Stimulated activated CD4-positive, alpha-beta T cell treated with anti-CD3 and anti-CD28 coated beads, TNF-alpha, amount 100 ng/mL, for 1 hour (primary cell): Measurements from ENCODE around the gene PDE6C.

ENCODE experiments used
- DNase-seq, 3 donors: peaks; one replicate each; pipeline ENCODE4 v3.0.0-alpha.2; 2020; ENCODE audit warnings: low read depth in 3 of 3, low spot score in 1 of 3

Gene PDE6C

DNA sequence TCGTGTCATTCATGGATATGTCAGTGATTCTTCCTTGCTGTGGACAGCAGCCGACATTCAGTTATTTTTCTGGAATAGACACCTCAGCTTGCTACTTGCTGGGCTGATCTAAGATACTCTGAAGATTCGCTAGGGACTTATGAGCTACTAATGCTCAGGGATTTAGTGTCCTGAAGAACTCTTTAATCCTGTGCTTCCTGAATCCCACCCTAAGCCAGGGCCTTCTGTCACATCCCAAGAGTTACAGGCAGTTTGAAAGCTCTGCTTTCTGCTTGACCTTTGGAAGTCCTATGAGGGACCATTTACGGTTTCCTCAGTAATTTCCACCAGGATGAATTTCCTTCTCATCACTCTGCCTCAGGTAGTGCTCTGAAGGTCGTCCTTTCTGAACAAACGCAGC, at the start of gene PDE6C:
TSS of gene PDE6C (plus strand) at position 227 of the 400 bp plus-strand sequence. CDS start 189 bp downstream, outside the sequence.
- no peak for DNase-seq

DNA sequence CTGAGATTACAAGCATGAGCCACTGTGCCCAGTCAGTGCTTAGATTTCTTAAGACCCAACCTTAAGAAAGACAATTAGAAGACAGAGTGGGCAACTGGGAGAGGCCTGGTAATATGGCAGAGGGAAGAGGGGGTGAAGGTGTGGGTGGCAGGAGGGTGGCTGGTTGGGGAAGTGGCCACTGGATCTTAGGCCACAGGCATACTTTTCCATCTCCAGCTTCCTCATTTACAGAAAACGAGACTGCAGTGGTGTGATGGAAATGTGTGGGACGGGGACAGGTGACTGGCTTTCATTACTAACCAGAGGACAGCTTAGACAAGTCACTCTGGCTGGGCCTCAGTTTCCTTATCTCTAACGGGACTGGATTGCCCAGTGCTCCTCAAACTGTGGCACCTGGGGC, 46.9 kb upstream of the PDE6C start:
- DNase-seq: no peak

GRCh38 chr10:93566435-93567276, 45.7 kb upstream of the PDE6C start, which contains the start of gene FFAR4:
TSS of gene FFAR4 (plus strand) at chr10:93566665. CDS start at chr10:93566721, 56 bp downstream.
- no peak for DNase-seq

DNA sequence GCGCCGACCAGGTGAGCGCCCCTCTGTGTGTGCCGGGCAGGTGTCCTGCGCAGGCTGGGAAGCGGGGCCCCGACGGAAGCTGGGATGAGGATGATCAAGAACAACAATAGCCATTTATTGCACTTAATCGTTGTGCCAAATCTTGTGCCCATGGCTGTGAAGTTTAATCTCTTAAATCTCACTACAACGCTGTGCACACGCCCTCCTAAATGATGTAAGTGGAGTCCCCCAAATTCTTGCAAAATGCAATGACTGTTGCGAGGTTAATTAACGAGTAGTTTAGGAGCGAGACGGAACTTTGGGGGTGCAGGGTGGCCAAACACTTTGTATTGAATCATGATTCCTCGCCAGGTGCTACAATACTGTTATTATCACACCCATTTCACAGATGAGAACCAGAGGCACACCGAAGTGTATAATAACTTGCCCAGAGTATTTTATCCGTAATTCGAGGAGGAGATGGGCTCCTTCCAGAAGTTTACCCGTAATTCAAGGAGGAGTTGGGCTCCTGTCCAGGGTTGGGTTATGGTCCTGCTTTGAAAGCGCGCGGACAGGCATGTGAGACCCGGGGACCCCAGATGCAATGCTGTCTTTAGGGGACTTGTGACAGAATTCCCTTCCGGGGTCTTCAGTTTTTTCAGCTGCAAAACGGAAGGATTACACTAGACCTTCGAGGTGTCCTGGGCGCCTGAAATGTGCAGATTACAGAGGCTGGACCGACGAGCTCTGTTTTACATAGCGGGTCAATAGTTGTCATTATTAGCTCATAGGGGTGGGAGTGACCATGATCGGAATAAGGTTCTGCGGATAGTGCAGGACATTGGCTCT, 44.8 kb upstream of the PDE6C start:
- DNase-seq: no peak

DNA sequence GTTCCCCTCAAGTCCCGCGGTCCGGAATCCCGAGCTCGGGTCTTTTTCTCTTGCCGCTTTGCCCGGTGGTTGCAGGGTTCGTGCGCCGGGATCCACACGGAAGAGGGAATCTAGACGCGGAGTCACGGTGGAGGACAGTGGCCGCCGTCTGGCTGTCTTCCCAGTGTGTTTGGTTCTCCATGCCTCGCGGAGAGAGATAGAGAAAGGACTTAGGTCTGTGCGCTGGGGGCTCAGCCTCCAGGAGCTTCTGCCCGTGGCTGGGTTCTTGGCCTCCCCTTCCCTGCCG, 44.3 kb upstream of the PDE6C start:
- DNase-seq: no peak

- no peak for DNase-seq
These were observed 42.0 kb upstream of the PDE6C start for GRCh38 chr10:93570383-93570782.

GRCh38 chr10:93572606-93573005, 39.7 kb upstream of the PDE6C start:
- no peak for DNase-seq

DNA sequence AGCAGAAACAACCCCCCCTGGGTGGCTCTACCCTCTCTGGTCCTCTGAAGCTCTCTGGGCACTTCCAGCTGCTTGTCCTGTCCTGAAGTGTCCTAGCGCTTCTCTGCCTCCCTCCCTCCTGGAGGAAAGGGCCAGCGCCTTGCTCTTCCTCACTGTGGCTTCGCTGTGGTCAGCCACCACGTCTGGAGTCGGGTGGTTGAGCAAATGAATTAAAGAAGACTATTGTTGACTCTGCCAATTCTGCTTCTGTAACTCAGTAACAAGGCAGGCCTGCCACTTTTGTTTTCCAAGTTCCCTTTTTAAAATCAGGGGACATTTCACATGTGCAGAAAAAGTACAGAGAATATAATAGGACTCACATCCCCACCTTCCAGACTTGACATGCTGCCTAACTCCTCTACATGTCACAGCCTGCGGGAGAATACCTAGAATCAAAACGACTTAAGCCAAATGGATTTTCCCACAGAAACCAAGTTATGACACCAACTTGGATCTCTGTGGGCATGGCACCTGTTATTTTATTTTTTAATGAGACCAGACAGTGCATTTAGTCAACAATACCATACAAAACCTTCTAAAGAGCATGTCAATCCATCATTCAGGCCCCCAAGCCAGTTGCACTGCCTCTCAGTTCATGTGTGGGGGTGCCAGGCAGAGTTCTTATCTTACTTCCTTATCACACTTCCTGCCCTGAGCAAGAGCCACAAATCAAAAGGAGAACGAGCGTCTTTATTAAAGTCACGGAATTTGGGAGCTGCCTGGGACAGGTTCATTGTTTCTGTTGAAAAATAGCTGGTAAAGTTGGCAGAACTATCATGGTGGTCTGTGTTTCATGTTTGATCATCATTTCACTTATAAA, 39.1 kb upstream of the PDE6C start:
- DNase-seq: no peak

- no peak for DNase-seq
These were observed 38.4 kb upstream of the PDE6C start for GRCh38 chr10:93573924-93574323.

DNA sequence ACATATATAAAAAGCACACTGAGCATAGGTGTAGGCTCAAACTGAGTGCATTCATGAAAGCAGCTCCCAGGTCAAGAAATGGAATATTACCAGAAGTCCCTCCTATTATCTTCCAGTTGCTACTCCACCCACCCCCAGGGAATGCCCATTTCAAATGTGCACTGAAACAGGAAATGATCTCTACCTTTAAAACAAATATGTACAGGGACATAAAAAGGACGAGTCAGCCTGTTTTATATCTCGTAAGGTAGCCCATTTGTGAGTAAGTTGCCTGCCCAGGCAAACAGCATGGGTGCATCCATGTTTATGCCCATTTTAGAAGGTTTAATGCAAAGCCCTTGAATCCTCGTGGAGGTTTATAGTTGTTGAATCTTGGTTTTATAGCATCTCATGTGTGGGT, 35.4 kb upstream of the PDE6C start:
- no peak for DNase-seq

DNA sequence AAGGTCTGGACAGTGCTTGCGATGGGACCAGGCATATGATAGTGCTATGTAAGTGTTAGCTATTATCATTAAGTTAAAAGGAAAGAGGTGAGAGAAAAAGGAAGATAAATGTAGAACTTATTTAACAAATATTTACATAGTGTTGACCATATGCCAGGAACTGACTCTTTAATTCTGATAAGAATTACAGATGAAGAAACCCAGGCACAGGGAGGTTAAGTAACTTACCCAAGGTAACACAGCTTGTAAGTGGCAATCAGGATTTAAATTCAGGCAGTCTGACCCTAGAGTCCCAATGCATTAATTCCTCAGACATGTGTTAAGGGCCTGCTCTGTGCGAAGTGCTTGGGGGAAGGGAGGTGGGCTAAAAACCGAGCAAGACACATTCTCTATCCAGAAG, 34.8 kb upstream of the PDE6C start:
- no peak for DNase-seq

DNA sequence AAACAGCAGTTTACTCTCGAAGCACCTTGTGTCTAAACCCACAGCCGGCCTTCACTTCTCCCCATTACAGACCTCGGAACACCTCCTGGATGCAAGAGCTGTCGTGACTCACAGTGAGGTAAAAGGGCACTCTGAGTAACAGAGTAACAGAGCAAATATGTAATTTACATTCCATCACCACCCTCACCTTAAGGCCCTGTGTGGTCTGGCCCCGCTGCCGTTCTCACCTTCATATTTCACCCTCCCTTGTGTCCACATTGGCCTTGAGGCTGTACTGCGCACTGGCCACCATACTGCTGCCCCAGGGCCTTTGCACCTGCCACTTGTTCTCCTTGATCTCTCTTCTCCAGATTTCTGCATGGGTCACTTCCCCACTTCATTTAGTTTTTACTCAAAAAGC, 33.2 kb upstream of the PDE6C start:
- no peak for DNase-seq

DNA sequence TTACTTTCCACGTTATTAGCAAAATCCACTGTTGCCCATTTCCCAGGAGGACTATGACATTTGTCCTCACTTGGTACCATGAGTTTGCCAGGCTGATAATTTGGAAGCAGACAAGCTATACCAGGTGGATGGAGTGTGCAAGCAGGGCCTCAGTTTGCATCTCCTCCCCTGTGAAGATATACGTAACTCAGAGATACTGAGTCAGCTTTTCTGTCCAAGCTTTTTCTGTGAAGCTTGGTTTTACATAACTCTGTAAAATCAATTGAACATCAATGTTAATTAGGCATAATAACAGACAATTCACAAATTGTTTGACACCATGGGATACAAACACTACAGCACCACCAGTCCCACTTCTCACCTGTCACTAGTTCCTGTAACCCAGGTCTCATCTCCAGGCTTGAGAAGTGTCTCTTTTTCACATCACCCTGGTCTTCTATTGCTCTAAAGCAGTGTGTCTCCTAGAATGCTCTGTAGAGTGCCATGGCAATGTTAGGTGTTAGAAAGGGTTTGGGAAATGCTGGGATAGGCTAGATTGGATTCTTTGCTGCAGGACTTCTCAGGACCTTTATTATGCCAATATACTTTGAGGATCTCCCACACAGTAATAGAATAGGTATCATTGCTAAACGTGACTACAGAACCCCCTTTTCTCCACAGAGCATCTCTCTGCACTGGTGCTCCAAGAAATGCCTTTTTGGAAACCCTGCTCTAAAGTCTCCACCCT, 32.2 kb upstream of the PDE6C start:
- no peak for DNase-seq

GRCh38 chr10:93580828-93581227, 31.5 kb upstream of the PDE6C start:
- DNase-seq: no peak

DNA sequence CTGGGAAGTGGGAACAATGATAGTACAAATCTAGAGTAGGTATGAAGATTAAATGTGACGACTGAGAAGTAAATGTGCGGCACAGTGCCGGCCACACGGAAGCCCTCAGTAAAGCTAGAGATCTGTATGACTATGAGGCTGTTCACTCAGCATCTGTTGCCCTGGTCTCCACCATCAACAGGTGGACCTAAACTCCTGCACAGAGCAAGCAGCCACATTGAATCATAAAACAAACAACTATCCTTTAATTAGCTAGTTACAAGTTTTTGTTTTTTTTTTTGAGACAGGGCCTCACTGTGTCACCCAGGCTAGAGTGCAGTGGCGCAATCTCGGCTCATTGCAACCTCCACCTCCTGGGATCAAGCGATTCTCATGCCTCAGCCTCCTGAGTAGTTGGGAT, 27.9 kb upstream of the PDE6C start:
- no peak for DNase-seq

DNA sequence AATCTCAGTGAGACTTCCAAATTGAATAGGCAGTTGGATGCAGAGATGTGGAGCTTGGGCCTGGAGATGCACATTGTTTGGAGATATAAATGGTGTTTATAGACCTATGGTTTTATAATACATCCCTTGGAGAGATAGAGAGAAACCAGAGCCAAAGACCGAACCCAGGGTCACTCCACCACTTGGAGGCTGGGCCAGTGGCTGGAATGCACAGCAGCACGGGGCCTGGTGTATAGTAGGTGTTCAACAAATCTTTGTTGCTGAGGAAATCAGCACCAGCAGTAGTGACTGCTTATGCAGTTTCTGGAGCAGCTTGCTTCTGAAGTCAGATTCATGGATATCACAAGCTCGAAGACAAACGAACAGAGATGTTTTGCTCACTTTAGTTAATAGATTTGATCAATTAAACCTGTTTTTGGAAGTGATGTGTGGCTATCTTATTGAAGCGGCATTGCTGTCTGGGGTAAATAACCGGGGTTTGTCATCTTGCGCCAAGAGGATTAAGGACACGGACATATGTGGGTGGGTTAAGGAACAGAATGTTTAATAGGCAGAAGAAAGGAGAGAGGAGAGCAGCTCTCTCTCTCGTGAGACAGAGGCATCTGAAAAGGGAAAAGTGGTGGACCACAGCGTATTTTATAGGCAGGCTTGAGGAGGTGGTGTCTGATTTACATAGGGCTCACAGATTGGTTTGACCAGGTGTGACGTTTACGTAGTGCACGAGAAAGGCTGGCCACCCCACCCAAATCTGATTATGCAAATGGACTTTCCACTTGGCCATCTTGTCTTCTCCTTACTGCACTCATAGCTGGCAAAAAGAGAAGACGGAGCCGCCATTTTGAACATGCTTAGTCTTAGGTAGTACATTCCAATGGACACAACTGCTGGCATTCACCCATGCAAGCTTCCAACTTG, 22.4 kb upstream of the PDE6C start:
- DNase-seq: no peak

DNA sequence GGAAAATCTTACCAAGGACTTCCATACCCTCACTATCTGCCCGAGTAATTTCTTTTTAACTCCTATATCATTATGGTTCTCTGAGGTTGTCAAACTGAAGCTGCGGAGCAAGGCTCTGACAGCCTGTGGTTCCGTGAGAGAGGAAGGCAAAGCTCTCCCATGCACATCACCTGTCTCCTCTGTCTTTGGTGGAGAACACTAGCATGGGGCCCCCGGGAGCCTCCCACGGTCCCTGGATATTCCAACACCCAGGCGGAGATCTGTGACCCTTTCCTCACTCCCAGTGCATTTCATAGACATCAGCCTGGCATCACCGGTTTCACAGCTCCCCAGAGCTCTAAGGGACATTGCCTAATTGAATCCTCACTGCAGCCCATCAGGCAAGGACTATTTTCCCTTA, 21.7 kb upstream of the PDE6C start:
- no peak for DNase-seq

GRCh38 chr10:93591065-93591808, 21.1 kb upstream of the PDE6C start:
- no peak for DNase-seq

DNA sequence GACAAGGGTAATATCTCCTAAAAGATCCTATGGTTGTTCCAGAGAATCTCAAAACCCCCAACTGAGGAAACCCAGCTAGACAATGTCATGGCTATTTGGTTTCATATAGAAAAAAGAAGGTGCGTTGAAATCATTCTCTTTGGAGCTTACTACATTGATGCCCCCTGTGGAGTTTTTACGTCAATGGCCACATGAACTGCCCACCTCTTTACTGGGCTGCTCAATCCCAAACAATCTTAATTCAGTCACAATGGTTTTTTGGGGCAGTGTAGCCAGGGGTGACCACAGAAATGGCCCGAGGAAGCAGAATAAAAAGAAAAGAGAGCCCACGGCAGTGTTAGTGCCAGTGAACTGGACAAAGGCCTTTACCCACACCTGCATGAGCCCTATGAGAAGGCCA, 19.1 kb upstream of the PDE6C start:
- no peak for DNase-seq
